Measurements from ENCODE around the gene BNIP3. TPM values are rescaled to one million over a fixed set of nuclear protein-coding genes. Genes with fewer than 3 reads are reported as not detected.

Gene BNIP3
- polyA plus RNA-seq, 3 donors: 3.2 to 7.2 (median 4.6) TPM

DNA sequence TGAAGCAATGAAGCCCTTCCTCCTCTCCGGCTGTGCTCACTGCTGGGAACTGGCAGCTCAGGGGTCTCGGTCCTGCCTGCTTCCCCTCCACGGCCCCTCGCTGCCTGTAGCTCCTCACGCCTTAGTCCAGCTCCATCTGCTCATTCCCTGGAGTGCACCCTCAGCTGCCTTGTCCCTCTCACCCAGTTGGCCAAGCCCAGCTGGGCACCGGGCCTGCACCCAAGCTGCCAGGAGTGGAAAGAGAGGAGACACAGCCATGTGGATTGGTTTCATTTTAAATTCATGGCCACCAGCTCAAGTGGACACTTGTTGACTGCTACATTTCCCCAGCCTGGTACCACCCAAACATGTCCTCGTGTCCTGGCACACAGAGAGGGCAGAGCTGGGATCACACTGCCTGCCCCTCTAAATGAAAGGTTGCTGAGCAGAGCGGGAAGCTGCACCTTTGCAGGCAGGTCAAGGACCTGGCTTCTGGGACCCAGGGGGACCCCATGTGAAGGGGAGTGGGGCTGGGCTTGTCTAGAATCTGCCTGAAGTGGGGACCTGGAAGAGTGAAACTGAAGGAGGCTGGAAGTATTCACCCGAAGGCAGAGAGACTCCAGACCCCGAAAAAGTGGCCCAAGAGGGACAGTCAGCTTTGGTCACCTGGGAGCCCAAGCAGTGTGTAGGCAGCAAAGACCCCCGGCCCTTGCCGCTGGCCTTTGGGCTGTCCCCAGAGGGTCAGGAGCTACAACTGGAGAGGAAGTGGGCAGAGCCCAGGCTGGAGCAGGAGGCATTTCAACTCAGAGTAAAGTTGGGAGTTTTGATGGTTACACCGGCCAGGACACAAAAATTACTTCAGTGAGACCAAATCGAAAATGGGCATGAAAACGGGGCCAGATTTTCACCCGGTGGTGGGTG, 15.0 kb upstream of the BNIP3 start:
- no peak overlapping the region for H3K27ac ChIP-seq (ENCODE audit: low read depth in 1 of 2, low read length in 2 of 2)
- Mint-ChIP-seq H3K4me1 (peaks cover 9% of the 10 kb centered on the region), H3K36me3 (no peaks in the 10 kb centered on the region), H3K9me3 (peaks cover 0 to 2% (median 0%) of the 10 kb centered on the region in 7 donors), H3K4me3 (no peak overlapping the region), H3K27me3 (ENCODE audit: low read depth in 3 of 3) (peaks cover 1 to 6% (median 5%) of the 10 kb centered on the region in 3 donors), H3K27ac (peak overlapping the region in 1 of 7 donors; percentile 47)
- peaks cover 9 to 10% of the 10 kb centered on the region in 2 donors for H3K4me1 ChIP-seq (ENCODE audit: control insufficient read depth in 1 of 2, insufficient read depth in 2 of 2, low read length in 2 of 2)
- intact Hi-C loops (cut with micrococcal nuclease): no loop called here
- H3K79me2 ChIP-seq (ENCODE audit: insufficient read depth, low read length): no peaks in the 10 kb centered on the region
- TF ChIP-seq, protein P1, sequence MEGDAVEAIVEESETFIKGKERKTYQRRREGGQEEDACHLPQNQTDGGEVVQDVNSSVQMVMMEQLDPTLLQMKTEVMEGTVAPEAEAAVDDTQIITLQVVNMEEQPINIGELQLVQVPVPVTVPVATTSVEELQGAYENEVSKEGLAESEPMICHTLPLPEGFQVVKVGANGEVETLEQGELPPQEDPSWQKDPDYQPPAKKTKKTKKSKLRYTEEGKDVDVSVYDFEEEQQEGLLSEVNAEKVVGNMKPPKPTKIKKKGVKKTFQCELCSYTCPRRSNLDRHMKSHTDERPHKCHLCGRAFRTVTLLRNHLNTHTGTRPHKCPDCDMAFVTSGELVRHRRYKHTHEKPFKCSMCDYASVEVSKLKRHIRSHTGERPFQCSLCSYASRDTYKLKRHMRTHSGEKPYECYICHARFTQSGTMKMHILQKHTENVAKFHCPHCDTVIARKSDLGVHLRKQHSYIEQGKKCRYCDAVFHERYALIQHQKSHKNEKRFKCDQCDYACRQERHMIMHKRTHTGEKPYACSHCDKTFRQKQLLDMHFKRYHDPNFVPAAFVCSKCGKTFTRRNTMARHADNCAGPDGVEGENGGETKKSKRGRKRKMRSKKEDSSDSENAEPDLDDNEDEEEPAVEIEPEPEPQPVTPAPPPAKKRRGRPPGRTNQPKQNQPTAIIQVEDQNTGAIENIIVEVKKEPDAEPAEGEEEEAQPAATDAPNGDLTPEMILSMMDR (IDR thresholded peaks at IDR 0.05): no peak
- no peaks in the 10 kb centered on the region for H3K36me3 ChIP-seq (replicated peaks in 1 of 2; ENCODE audit: control insufficient read depth in 1 of 2, insufficient read depth in 2 of 2, low read length in 2 of 2)
- H3K9me3 ChIP-seq (replicated peaks in 1 of 2; ENCODE audit: control insufficient read depth in 1 of 2, insufficient read depth in 1 of 2, low read length in 2 of 2): no peaks in the 10 kb centered on the region
- no peak for DNase-seq
- 90% methylated on average over 13 of the region's 16 CpGs for WGBS (ENCODE audit: insufficient coverage)
- H3K4me3 ChIP-seq (replicated peaks in 1 of 3; ENCODE audit: low read depth in 2 of 3, low read length in 3 of 3): no peak overlapping the region
- no peak overlapping the region for H3K4me2 ChIP-seq (replicated peaks; ENCODE audit: extremely low read depth, low read length, poor library complexity, severe bottlenecking)
- no peaks in the 10 kb centered on the region for H4K20me1 ChIP-seq (ENCODE audit: insufficient read depth, low read length)
- no peak overlapping the region for H3K9ac ChIP-seq (ENCODE audit: insufficient read depth, low read length, poor library complexity, severe bottlenecking)
- no peaks in the 10 kb centered on the region for H3K27me3 ChIP-seq (ENCODE audit: control insufficient read depth in 2 of 2, insufficient read depth in 2 of 2, low read length in 2 of 2)
- H2AFZ ChIP-seq (ENCODE audit: insufficient read depth, low read depth, low read length, poor library complexity, severe bottlenecking): no peak overlapping the region

DNA sequence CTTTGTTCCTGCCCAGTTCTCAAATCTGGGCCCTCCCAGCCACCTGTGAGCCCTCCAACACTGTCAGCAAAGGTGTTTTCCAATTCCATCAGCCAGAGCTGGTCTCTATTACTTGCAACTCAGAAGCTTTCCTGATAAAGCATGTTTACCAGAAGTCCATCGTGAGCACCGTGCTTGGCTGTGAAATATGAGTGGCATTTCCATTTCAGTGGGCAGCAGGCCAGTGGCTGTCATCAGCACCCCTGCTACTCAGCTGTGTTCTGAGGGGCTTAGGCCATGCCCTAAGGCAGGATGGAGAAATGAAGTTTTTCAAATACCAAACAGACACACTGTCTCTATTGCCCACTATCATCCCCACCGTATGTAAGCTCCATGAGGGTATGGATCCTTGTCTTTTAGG, 12.7 kb upstream of the BNIP3 start:
- H3K9ac ChIP-seq (ENCODE audit: insufficient read depth, low read length, poor library complexity, severe bottlenecking): no peak overlapping the region
- no peak overlapping the region for H3K27ac ChIP-seq (ENCODE audit: low read depth in 1 of 2, low read length in 2 of 2)
- Mint-ChIP-seq H3K27me3 (ENCODE audit: low read depth in 3 of 3) (peaks cover 1 to 5% (median 3%) of the 10 kb centered on the region in 3 donors), H3K9me3 (peaks cover 0 to 2% (median 0%) of the 10 kb centered on the region in 7 donors), H3K4me3 (no peak overlapping the region), H3K4me1 (peaks cover 9% of the 10 kb centered on the region), H3K36me3 (no peaks in the 10 kb centered on the region), H3K27ac (no peak overlapping the region)
- no peak overlapping the region for H3K4me3 ChIP-seq (replicated peaks in 1 of 3; ENCODE audit: low read depth in 2 of 3, low read length in 3 of 3)
- no peaks in the 10 kb centered on the region for H3K79me2 ChIP-seq (ENCODE audit: insufficient read depth, low read length)
- no peak overlapping the region for H2AFZ ChIP-seq (ENCODE audit: insufficient read depth, low read depth, low read length, poor library complexity, severe bottlenecking)
- 90% methylated on average over 2 of the region's 3 CpGs for whole genome bisulfite sequencing (ENCODE audit: insufficient coverage)
- no peaks in the 10 kb centered on the region for H3K36me3 ChIP-seq (replicated peaks in 1 of 2; ENCODE audit: control insufficient read depth in 1 of 2, insufficient read depth in 2 of 2, low read length in 2 of 2)
- TF ChIP-seq, protein P1 (IDR thresholded peaks at IDR 0.05): no peak
- DNase-seq: no peak
- H3K27me3 ChIP-seq (ENCODE audit: control insufficient read depth in 2 of 2, insufficient read depth in 2 of 2, low read length in 2 of 2): no peaks in the 10 kb centered on the region
- no peaks in the 10 kb centered on the region for H4K20me1 ChIP-seq (ENCODE audit: insufficient read depth, low read length)
- H3K4me2 ChIP-seq (replicated peaks; ENCODE audit: extremely low read depth, low read length, poor library complexity, severe bottlenecking): no peak overlapping the region
- H3K9me3 ChIP-seq (replicated peaks in 1 of 2; ENCODE audit: control insufficient read depth in 1 of 2, insufficient read depth in 1 of 2, low read length in 2 of 2): no peaks in the 10 kb centered on the region
- intact Hi-C loops (cut with micrococcal nuclease): no loop called here
- peaks cover 9 to 10% of the 10 kb centered on the region in 2 donors for H3K4me1 ChIP-seq (ENCODE audit: control insufficient read depth in 1 of 2, insufficient read depth in 2 of 2, low read length in 2 of 2)

All from CD14-positive monocyte (primary cell).